ENCODE data around the gene HRH2.

DNA sequence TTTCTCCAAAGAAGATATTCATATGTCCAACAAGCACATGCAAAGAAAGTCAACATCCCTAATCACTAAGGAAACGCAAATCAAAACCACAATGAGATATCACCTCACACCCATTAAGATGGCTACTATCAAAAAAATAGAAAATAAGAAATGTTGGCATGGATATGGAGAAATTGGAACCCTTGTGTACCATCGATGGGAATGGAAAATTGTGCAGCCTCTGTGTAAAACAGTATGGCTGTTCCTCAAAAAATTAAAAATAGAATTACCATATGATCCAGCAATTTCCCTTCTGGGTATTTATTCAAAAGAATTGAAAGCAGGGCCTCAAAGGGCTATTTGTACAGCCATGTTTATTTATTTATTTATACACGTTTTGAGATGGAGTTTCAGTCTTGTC, 43.0 kb upstream of the HRH2 start:
- TF ChIP-seq, protein P1, sequence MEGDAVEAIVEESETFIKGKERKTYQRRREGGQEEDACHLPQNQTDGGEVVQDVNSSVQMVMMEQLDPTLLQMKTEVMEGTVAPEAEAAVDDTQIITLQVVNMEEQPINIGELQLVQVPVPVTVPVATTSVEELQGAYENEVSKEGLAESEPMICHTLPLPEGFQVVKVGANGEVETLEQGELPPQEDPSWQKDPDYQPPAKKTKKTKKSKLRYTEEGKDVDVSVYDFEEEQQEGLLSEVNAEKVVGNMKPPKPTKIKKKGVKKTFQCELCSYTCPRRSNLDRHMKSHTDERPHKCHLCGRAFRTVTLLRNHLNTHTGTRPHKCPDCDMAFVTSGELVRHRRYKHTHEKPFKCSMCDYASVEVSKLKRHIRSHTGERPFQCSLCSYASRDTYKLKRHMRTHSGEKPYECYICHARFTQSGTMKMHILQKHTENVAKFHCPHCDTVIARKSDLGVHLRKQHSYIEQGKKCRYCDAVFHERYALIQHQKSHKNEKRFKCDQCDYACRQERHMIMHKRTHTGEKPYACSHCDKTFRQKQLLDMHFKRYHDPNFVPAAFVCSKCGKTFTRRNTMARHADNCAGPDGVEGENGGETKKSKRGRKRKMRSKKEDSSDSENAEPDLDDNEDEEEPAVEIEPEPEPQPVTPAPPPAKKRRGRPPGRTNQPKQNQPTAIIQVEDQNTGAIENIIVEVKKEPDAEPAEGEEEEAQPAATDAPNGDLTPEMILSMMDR (IDR thresholded peaks at IDR 0.05) = no peak
- no peak for TF ChIP-seq POLR2A (IDR thresholded peaks at IDR 0.05)
